GM13977 (cell line): ENCODE data around the gene SLC38A3.

Source experiments
- DNase-seq: peaks from one replicate; pipeline ENCODE4 v3.0.0; 2012; ENCODE audit warnings: low spot score
- in situ Hi-C: fragments of 300-500 bp; cut with MboI; formaldehyde crosslinking; loops from one replicate; pipeline ENCODE4 v1.12.0; 2022; ENCODE audit warnings: low sequenced_read_pairs, low pct_unique_long_range_greater_than_20kb, mixed read lengths, inconsistent platforms; ENCODE audit not compliant: unreplicated experiment
- TF ChIP-seq, protein P1 (sequence below): IDR thresholded peaks from 2 replicates; pipeline ENCODE4 v1.5.1; 2012; ENCODE audit warnings: mild to moderate bottlenecking, control low read depth; ENCODE audit not compliant: insufficient read depth; ENCODE audit errors: extremely low read depth, missing control alignments

The SLC38A3 gene

DNA sequence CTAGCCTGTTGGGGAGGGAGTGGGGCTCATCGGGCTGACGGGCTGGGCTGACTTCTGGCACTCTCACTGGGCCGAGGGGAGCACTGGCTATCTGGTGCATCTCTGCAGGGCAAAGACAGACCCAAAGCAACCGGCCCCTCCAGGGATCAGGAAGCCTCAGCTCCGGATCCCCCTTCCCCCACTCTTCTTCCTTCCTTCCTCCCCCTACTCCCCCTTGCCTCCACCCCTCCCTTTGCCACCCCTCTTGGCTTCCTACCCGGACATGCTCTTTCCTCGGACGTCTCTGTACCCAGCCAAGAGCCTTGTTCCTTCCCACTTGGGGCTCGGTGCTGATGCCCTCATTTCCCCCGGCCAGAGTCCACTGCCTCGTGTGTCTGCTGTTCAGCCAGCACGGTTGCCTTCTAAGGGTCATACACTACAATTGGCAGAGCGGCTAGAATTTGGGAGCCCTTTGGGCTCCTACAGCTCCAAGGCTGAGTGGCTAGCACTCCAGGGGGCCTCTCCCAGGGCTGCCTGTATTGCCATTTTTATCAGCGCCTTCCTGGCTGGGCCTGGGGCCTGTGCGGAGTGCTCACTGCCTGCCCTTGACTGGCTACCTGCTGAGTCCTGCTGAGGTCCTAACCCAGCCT is 39.0 kb upstream of the SLC38A3 start:
- TF ChIP-seq, protein P1, sequence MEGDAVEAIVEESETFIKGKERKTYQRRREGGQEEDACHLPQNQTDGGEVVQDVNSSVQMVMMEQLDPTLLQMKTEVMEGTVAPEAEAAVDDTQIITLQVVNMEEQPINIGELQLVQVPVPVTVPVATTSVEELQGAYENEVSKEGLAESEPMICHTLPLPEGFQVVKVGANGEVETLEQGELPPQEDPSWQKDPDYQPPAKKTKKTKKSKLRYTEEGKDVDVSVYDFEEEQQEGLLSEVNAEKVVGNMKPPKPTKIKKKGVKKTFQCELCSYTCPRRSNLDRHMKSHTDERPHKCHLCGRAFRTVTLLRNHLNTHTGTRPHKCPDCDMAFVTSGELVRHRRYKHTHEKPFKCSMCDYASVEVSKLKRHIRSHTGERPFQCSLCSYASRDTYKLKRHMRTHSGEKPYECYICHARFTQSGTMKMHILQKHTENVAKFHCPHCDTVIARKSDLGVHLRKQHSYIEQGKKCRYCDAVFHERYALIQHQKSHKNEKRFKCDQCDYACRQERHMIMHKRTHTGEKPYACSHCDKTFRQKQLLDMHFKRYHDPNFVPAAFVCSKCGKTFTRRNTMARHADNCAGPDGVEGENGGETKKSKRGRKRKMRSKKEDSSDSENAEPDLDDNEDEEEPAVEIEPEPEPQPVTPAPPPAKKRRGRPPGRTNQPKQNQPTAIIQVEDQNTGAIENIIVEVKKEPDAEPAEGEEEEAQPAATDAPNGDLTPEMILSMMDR, result no peak
- in situ Hi-C loops, result no loop called here
- DNase-seq, result no peak

DNA sequence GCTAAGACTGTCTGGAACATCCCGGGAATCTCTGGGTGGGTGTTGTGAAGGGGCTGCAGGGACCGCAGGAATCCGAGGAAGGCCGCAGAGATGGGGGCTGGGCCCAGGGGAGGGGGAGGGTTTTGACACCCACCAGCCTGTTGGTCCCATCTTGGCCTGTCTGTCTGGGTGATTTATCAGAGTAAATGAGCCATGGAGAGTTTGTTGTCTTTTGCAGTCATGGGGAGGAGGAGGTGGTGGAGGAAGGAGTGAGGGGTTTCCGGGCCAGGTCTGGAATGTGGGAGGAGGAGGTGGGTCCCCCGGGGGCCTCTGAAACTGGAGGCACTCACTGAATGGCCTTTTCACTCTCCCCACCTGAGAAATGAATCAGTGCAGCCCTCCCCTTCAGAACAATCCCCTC is 38.5 kb upstream of the SLC38A3 start:
- TF ChIP-seq, protein P1, result no peak
- in situ Hi-C loops, result no loop called here
- DNase-seq, result no peak

DNA sequence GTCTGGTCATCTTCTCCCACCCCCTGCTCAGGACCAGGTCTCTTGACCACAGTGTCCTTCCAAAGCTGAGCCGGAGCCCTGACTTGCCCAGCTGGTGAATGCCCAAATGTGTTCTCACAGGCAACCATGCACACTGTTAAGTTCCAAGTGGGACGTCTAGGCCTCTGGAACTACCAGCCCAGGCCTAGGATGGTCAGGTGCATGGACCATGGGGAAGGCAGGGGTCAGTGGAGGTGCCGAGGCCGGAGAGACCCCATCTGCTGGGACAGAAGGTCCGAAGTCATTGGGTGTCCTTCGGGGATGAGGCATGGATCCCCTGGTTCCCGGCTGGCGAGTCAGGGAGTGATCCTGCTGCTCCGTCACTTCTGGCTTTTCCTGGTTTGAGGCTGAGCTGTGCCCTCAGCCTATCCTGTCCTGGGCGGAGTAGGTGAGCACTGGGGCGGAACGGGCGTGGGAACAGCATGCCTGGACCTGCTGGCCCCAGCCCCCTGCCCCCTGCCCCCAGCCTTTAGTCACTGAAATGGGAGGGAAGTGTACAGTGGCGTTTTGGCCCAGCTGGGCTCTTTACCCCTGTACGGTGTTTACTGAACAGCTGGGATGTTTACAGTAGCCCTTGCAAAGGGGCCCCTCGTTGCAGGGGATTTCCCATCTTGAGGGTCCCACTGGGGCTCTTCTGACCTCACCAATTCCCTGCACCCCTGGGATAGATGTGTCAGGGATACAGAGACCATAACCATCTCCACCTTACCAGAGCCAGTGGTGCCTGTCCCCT is 37.8 kb upstream of the SLC38A3 start:
- DNase-seq, result no peak
- TF ChIP-seq, protein P1, result no peak
- in situ Hi-C loops, result no loop called here

DNA sequence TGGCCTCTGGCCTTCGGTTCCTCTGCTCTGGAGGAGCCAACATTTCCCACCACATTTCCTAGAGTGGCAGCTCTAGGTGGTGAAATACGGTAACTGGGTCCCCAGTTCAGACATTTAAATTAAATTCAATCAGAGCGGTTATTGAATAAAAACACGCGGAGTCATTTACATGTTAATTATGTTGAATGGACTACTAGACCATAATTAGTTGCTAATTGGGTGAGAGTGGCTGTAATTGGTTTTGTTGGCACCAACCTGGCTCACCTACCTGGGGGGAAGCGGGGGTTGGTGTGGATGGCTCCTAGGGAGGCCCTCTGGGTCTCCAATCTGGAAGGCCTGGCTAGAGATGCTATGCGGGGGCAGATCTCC is 37.2 kb upstream of the SLC38A3 start:
- DNase-seq, result no peak
- in situ Hi-C loops, result no loop called here
- TF ChIP-seq, protein P1, result no peak

DNA sequence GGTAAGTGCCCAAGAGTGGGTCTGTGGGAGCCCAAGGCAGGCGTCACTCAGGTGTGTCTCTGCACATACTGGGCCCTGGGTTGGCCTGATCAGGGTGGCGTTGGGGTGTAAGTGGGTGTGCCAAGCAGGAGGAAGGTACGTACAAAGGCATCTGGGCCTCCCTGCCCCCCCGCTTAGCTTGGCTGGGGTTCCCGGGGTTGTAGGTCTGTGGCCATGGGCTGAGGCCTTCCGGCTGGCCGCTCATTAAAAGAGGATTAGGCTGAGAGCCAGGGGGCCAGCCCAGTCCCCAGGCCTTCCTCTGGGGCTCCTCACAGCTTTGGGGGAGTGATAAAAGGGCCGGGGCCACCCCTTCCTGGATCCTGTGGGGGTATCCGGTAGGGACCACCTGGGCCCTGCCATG is 36.7 kb upstream of the SLC38A3 start:
- DNase-seq, result no peak
- TF ChIP-seq, protein P1, result no peak
- in situ Hi-C loops, result no loop called here

DNA sequence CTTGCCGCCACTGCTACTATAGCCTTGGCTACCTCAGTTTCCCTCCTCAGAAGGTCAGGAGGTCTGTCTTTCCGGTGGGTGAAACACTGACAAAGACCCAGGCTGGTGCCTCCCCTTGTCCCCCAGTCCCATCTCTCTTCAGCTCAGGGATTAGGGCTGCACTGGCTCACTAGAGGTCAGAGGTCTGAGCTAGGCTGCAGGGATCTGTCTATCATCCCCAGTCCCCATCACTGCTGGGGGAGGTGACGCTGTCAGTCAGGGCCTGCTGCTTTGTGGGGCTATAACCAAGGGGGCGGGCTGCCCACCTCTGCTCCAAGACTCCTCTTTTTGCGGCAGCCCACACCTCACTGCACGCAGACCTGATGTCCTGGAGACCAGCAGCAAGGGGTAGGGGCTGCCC is 36.3 kb upstream of the SLC38A3 start:
- TF ChIP-seq, protein P1, result no peak
- no peak for DNase-seq
- in situ Hi-C loops, result no loop called here
